ENCODE results near the gene TACO1.

DNA sequence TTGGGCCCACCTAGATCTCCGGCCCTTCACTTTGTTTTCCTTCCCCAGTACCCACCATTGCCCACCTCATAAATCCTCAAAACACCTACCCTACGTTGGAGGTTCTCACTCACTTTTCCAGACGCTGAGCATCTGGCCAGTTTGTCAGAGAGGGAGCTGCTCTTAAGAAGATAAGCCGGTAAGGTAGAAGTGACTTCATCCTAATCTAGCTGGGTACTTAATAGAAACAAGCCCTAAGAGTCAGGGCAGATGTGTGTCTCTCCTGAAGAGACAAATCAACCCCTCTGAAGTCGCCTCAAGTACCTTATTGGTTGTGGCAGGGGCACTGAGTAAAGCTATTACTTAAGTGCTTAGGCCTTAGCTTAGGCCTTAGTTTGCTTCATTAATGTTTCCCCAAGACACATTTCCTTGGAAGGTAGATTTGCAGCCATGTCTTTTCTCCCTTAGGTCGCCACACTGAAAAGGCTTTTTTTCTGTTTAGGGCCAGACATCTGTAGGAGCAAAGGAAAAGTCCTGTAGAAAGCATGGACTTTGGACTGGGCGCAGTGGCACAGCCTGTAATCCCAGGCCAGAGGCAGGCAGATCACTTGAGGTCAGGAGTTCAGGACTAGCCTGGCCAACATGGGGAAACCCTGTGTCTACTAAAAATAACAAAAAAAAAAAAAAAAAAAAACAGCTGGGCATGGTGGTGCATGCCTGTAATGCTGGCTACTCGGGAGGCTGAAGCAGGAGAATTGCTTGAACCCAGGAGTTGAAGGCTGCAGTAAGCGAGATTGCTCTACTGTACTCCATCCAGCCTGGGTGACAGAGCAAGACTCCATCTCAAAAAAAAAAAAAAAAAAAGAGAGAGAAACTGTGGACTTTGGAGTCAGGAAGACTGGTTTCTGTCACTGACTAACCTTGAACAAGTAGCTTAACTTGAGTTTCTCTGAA lies 1.0 kb downstream of the TACO1 start:
- TF ChIP-seq, protein P1, sequence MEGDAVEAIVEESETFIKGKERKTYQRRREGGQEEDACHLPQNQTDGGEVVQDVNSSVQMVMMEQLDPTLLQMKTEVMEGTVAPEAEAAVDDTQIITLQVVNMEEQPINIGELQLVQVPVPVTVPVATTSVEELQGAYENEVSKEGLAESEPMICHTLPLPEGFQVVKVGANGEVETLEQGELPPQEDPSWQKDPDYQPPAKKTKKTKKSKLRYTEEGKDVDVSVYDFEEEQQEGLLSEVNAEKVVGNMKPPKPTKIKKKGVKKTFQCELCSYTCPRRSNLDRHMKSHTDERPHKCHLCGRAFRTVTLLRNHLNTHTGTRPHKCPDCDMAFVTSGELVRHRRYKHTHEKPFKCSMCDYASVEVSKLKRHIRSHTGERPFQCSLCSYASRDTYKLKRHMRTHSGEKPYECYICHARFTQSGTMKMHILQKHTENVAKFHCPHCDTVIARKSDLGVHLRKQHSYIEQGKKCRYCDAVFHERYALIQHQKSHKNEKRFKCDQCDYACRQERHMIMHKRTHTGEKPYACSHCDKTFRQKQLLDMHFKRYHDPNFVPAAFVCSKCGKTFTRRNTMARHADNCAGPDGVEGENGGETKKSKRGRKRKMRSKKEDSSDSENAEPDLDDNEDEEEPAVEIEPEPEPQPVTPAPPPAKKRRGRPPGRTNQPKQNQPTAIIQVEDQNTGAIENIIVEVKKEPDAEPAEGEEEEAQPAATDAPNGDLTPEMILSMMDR (IDR thresholded peaks at IDR 0.05): no peak
- TF ChIP-seq POLR2A (IDR thresholded peaks at IDR 0.05): no peak

Data from suprapubic skin (tissue), 3 donors.